GM18858 (cell line): Measurements from ENCODE around the gene ZDHHC18.
A peak's percentile ranks its signal among the peaks of the same experiment; 100 is the strongest.
"Not testable (repeated sequence)": the region's sequence is repeated elsewhere in the genome, so short reads cannot be mapped to it uniquely, and the experiment has no call there.

ENCODE experiments used
- ATAC-seq: cut with Tn5 transposase; IDR thresholded peaks from one replicate; pipeline ENCODE4 v1.9.1; 2021; ENCODE audit not compliant: unreplicated experiment

The ZDHHC18 gene

DNA sequence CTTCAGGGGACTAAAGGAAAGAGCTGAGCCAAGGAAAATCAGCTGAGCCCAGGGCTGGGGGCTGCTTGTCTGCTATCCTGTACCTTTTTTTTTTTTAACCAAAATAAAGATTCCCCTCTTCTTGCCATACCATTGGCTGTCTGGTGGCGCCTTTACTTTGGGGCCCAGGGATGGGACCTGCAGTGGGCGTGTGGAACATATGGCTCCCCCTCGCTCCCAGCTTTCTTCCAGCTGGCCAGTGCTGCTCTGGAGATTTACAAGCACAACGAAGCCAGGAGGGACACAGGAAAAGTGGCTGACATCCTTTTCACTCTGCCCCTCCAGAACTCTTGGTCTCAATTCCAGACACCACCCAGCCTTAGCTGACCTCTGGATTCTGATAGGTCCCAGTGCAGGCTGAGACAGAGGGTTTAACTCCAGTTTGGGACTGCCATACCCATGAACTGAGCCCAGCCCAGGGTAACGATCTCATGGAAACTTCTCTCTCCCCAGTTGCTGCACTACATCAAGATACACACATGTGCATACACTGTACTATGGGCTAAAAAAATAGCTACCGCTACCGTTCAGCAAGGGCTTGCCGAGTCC, 31.1 kb downstream of the ZDHHC18 start:
- no peak for ATAC-seq

DNA sequence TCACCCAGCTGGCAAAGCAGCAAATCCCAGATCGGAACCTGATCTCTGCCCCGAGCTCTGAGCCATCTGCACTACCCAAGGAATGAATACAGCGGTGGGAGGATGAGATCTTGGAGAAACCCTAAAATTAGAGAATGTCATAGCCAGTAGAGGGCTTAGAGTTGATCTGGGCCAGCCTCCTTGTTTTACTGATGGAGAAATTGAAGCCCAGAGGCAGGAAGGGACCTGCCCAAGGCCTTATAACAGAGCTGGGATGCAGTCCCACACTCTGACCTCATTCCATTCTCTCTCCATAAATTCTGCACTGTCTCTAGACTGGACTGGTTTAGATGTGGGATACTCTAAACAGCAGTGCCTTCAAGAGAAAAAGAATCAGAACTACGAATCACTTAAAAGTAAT, 31.7 kb downstream of the ZDHHC18 start:
- ATAC-seq: no peak

DNA sequence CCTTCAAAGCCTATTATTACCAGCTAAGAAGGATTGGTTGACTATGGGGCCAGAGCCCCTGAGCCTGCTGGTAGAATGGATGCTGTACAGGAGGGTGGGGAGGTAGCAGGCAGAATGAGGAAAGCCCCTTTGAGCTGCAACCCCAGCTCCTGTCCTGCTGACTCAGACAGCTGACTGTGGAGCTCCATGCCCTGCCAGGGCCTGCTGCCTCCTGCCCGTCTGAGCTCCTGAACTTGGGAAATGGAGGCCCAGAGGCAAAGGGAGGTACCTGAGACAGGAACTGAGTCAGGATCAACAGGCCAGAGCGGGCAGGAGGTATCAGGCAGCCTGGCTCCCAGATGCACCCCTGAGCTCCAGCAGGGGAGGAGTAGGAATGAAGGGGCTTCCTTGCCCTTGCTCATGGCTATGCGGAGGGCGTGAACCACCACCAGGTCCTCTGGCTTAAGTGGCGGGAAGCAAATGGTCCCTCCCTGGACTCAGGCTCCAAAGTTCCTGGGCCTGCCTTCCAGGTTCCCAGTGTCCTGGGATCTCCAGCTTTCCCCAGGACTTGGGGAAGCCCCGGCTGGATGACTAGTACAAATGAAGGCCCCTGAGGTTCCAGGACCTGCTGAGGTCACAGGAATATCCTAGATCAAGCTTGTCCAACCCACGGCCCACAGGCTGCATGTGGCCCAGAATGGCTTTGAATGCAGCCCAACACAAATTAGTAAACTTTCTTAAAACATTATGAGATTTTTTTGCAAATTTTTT, 32.6 kb downstream of the ZDHHC18 start:
- ATAC-seq: no peak

DNA sequence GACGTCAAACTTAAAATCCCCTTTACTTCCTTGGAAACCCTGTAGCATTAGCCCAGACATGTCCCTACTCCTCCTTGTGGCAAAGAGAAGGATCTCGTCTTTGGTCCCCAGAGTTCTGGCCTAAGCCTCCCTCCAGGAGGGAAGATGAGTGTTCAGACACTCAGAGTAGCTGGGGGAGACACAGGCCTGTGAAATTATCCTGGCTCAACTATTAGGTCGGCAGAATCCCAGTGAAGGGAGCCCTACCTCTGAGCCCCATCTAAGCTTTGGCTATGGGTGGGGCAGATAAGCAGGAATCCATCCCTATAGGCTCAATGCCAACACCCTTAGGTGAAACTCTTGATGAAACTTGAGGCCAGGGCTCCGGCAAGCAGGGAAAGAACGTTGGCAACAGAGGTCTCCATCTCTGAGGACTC, 34.8 kb downstream of the ZDHHC18 start:
- ATAC-seq: no peak

DNA sequence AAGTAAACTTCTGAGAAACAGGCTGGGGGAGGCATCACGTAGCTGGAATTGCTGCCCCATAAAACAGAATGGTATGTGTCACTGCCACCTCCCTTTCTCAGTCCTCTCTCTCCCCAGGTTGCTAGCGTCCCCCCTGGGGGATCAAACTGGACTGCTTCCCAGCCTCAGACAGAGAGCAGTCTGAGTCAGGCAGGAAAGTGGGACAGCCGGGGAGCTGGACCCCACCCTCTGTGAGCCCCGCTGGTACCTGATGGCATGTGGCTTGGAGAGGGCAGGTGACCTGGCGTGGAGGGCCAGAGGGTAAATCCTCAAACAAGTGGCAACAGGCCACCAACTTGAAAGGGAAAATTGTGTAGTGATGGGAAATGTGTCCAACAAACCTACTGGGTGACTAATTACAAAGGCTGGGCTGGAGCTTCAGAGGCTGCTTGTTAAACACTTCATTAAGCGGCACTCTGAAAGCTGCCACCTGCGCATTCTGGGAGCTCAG, 35.4 kb downstream of the ZDHHC18 start:
- no peak for ATAC-seq

DNA sequence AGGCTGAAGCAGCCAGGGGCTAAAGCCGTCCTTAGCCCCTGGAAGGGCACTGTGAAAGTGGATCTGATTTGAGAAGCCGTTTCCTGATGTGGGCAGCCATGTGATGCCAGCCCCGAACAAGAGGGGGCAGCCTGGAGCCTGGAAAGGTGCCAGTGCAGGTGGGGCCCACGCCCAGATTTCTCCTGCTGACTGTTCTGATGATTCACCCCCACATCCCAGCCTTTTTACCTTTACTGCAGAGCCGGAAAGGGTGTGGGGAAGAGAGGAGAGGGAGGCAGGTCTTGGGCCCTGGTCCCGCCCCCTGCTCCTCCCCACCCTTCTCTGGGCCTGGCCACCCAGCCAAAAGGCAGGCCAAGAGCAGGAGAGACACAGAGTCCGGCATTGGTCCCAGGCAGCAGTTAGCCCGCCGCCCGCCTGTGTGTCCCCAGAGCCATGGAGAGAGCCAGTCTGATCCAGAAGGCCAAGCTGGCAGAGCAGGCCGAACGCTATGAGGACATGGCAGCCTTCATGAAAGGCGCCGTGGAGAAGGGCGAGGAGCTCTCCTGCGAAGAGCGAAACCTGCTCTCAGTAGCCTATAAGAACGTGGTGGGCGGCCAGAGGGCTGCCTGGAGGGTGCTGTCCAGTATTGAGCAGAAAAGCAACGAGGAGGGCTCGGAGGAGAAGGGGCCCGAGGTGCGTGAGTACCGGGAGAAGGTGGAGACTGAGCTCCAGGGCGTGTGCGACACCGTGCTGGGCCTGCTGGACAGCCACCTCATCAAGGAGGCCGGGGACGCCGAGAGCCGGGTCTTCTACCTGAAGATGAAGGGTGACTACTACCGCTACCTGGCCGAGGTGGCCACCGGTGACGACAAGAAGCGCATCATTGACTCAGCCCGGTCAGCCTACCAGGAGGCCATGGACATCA, 36.5 kb downstream of the ZDHHC18 start, which contains the start of gene SFN:
TSS of gene SFN (plus strand) at position 369 of the 904 bp plus-strand sequence. CDS start at position 433, 64 bp downstream.
- no peak for ATAC-seq

DNA sequence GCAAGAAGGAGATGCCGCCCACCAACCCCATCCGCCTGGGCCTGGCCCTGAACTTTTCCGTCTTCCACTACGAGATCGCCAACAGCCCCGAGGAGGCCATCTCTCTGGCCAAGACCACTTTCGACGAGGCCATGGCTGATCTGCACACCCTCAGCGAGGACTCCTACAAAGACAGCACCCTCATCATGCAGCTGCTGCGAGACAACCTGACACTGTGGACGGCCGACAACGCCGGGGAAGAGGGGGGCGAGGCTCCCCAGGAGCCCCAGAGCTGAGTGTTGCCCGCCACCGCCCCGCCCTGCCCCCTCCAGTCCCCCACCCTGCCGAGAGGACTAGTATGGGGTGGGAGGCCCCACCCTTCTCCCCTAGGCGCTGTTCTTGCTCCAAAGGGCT, 37.2 kb downstream of the ZDHHC18 start:
- ATAC-seq: no peak

DNA sequence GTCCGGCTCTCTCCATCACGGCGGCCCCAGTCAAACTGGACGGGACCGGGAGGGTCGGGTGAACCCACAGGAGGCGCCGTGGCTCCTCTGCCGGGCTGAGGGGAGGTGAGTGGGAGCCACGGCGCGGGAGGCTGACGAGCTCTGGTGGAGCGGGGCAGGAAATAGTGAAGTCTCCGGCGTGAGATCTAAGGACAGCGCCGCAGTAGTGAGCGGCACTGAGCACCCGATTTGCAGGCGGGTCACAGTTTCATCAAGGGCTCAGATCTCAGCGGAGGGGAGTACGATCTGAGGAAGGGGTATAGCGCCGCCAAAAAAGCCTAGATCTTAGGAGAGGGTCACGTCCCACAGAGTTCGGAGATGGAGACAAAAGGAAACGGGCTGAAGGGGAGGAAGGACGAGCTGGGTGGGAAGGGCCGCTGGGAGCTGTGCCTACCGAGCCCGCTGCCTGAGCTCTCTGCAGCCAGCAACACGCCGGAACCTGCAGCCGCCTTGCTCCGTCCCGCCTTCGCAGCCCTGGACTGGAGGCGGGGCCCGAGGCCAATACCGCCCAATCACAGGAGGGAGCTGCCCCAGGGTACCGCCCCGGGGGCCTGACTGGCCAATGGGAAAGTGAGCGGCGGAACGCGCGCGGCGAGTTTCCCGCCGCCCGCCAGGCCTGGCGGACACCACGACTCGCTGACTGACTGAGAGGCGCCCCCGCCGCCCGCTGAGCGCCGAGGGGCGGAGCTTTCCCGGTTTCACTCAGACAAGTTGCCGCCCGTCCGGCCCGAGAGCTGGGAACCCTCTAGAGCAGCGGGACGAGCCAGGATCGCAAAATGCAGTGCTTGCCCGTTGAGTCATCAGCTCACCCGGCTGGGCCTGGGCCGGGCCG, 38.4 kb downstream of the ZDHHC18 start:
- ATAC-seq: peak; percentile 85

DNA sequence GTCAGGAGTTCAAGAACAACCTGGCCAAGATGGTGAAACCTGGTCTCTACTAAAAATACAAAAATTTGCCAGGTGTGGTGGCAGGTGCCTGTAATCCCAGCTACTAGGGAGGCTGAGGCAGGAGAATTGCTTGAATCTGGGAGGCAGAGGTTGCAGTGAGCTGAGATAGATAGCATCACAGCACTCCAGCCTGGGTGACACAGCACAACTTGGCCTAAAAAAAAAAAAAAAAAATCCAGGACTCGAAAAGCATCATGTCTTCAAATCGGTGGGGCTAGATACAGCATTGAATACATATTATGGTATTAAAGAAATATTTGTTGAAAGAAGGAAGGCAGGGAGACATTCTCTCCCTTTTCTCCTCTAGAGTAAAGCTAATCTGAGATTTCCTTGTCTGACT, 46.6 kb downstream of the ZDHHC18 start:
- not testable (repeated sequence) for ATAC-seq

DNA sequence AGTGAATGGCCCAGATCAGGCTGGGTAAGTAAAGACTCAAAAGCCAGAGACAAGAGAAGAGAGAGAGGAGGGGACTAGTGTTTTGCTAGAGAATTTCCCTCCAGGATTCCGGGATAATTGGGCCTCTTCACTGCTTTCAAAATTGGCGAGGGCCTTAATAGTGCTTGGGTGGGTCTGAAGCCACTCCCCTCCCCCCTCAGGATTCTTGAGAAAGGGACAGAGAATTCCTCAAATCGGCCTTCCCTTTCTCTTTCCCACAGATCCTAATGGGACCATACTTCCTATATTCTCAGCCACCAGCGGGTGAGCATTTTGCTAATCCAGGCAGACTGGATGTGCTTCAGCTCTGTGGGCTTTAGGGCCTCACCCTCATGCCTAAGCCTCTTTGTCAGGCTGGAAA, 48.4 kb downstream of the ZDHHC18 start:
- no peak for ATAC-seq

DNA sequence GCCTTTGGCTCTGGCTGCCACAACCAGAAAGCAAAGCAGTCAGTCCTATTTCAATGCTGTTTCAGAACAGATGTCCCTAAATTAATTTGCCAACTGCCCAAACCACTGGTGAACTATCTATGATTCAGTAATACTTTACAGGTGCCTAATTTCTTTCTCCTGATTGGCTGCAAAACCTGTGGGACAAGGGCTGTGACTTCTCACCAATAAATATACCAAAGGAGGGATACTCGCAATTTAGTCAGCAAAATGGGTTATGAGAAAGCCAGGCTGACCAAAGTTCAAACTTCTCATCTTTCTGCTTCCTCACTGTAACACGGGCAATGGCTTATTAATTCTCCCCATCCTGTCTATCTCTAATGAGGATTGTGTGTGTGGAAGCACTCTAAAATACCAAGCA, 50.8 kb downstream of the ZDHHC18 start:
- no peak for ATAC-seq

DNA sequence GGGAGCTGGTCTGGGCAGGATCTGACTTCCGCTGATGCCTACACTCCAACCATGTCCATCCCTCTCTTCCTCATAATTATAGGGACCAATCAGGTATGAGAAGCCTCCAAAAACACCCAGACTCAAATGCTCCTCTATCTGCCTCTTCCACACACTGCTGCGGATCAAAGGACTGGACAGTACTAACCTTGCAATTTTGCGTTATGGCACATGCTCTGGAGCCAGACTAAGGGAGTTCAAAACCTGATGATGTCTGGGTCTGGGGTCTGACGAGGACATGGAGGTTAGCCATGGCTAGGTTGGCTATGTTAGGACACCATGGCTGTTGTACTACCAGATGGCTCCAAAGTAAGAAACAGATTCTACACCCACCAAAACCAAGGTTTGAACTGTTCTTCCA, 53.3 kb downstream of the ZDHHC18 start:
- ATAC-seq: no peak

DNA sequence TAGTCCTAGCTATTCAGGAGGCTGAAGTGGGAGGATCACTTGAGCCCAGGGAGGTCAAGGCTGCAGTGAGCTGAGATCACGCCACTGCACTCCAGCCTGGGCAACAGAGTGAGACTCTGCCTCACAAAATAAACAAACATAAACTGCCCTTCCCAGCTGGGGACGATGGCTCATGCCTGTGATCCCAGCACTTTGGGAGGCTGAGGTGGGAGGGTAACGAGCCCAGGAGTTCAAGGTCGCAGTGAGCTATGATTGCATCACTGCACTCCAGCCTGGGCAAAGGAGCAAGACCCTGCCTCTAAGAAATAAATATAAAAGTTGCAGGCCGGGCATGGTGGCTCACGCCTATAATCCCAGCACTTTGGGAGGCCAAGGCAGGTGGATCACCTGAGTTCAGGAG, 55.1 kb downstream of the ZDHHC18 start:
- not testable (repeated sequence) for ATAC-seq

DNA sequence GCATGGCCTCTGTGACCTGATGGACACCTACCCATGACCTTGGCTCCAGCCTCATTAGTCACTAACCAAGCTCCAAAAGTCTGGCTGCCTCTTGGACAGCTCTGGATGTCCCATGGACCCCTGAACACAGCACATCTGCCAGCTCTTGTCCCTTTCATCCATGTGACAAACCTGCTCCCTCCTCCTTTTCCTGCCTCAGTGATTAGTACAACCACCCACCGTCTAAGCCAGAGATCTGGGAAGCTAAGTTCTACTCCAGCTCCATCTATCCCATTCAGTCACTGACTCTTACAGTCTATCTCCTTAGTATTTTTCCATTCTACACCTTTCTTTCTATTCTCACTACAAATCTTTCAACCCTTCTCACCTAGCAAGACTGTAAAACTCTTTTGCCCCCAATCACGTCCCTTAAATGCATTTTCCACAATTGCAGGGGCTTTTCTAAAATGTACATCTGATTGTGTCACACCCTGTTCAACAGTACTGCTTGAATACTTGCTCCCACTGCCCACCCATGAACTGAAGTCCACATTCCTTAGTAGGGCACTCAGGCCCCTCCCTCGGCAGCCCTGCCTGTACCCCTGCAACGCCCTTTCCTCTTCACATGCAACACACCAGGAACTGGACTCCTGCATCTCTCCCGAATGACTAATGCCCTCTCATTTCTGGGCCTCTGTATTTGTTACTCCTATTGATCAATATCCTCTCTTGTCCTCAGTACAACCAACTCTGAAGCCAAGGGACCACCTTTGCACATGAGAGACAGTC, 56.4 kb downstream of the ZDHHC18 start:
- ATAC-seq: no peak

DNA sequence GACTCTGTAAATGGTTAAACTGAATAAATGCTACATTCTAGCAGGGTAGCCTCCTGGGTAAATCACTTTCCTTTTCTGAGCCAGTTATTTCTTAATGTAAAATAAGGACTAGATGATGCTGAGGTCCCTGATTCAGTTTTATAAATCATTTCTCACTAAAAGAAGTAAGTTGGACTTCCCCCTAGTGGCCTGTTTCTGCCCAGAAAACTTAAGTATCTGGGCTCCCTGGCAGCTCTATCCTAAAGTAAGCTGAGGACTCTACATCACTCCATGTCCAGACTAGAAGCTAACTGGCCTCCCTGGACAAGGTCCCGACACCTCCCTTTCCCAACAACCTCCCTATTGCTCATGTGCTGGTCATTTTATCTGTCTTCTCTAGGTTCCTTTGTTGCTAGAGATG, 60.6 kb downstream of the ZDHHC18 start:
- no peak for ATAC-seq

DNA sequence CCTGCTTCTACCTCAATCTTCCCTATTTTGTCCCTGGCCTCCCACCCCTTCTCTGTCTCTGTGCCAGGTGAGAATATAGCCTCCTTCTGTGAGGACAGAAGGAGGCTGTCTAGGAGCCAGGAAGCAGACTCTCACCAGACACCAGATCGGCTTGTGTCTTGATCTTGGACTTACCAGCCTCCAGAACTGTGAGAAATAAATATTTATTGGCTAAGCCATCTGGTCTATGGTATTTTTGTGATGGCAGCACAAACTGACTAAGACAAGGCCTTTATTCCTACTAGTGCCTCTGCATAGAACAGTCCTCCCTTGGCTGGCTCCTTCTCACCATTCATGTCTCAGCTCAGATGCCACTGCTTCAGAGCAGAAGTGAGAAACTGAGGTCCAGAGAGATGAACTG, 61.7 kb downstream of the ZDHHC18 start:
- ATAC-seq: no peak

DNA sequence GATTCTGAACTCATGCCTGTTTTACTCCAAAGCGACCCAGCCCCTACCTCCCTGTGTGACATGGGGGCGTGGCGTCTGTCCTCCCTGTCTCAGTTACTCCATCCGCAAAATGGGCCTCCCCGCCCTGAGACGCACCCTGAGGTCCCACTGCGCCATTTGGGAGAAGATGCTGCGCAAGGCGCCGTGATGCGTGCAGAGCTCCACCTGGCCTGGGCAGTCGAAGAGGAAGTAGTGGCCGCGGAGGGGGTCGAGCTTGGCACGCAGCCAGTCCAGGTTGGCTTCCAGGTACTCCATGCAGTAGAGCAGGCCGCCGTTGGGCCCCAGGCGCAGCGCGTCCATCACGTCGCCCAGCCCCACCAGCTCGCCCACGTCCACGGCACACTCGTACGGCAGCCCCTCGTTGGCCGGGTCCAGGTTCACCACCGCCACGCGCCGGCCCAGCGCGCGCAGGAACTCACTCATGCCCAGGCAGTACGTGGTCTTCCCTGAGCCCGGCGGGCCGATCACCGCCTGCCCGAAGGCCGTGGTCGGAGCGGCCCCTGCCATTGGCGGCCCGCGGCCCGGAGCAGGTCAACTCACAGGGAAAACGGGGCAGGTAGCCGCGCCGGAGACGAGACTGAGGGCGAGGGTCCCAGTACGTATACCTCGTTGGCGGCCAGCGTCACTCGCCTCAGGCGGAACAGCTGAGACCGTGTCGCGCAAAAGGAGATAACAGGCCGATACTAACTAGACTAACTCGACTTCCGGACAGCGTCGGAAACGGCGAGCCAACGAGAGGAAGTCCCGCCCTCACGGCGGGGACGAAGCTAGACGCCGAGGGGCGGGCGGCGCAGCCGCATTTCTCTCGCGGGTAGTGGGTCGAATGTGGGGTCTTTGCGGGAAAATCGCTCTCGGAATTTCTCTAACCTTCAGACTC, 63.3 kb downstream of the ZDHHC18 start, which contains the start of gene GPN2:
TSS of gene GPN2 (minus strand) at position 733 of the 916 bp plus-strand sequence. CDS start at position 546, 187 bp downstream.
- peak; percentile 65 for ATAC-seq

DNA sequence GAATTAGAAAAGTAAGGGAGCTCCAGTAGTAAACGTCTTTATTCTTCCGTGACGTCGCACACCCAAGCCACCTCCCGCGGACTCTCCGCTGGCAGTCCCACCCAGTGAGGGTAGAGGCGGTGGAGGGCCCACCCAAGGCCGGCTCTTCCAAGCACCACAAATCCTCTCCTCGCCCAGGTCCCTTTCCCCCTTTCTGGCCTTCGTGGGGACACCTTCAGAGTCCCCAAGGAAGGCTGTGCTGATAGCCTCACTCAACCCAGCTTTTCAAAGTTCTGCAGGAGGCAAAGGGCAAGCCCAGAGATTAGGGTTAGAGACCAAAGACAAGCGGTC, 63.9 kb downstream of the ZDHHC18 start:
- ATAC-seq: peak; percentile 24

DNA sequence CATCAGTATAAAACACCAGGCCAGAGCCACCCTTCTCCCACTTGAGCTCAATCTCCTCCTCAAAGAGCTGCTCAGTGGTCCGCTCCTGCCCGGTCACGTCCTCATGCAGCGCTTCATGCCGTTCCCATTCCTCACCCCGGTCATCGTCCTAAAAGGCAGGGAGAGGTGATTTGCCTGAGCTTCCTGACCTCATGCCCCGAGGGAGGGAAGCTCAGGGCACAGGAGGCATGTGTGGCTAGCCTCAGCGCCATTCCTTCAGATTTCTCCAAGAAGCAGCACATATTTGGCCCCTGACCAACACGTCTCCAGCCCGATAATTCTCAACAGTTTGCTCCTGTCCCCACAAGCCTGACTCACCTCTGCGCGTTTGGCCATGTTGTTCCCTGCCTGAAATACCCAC, 67.8 kb downstream of the ZDHHC18 start:
- no peak for ATAC-seq
